ENCODE results near the gene STRADB. TPM values are rescaled to one million over a fixed set of nuclear protein-coding genes. Genes with fewer than 3 reads are reported as not detected.

STRADB gene
- total RNA-seq, 1 donor, result 43.1 TPM

DNA sequence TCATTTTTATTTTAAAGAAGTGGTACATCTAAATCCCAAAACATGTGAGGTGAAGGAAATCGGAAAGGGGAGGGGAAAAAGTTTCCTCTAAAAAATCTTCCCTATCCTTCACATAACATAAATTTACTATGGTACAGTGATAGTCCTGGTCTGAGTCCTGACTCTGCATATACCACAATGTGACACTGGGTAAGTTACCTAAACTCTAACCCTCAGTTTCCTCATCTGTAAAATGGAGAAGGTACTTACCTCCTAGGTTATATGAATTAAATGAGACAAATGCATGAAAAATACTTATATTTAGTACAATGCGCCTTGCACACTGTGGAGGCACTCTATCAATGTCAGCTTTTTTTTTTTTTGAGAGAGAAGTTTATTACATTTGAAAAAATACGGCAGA, 42.6 kb upstream of the STRADB start:
- H2AFZ ChIP-seq (ENCODE audit: low read length), result no peak overlapping the region
- H3K36me3 ChIP-seq (ENCODE audit: insufficient read depth, low read length), result peaks cover 4% of the 10 kb centered on the region
- no peak overlapping the region for H3K27ac ChIP-seq (ENCODE audit: low read depth, low read length)
- H3K9me3 ChIP-seq (ENCODE audit: low read depth, low read length), result no peaks in the 10 kb centered on the region
- H3K79me2 ChIP-seq (ENCODE audit: insufficient read depth, low read length), result peaks cover 62% of the 10 kb centered on the region
- H3K4me1 ChIP-seq (ENCODE audit: insufficient read depth, low read length), result peaks cover 41% of the 10 kb centered on the region
- H3K4me3 ChIP-seq (ENCODE audit: insufficient read depth, low read length), result no peak overlapping the region
- TF ChIP-seq, protein P1, sequence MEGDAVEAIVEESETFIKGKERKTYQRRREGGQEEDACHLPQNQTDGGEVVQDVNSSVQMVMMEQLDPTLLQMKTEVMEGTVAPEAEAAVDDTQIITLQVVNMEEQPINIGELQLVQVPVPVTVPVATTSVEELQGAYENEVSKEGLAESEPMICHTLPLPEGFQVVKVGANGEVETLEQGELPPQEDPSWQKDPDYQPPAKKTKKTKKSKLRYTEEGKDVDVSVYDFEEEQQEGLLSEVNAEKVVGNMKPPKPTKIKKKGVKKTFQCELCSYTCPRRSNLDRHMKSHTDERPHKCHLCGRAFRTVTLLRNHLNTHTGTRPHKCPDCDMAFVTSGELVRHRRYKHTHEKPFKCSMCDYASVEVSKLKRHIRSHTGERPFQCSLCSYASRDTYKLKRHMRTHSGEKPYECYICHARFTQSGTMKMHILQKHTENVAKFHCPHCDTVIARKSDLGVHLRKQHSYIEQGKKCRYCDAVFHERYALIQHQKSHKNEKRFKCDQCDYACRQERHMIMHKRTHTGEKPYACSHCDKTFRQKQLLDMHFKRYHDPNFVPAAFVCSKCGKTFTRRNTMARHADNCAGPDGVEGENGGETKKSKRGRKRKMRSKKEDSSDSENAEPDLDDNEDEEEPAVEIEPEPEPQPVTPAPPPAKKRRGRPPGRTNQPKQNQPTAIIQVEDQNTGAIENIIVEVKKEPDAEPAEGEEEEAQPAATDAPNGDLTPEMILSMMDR (IDR thresholded peaks at IDR 0.05; ENCODE audit: extremely low read depth, low read depth, low read length), result no peak
- DNase-seq (ENCODE audit: insufficient read length, low spot score, missing footprints), result no peak
- no peak overlapping the region for H3K4me2 ChIP-seq (ENCODE audit: insufficient read depth, low read length)
- no peaks in the 10 kb centered on the region for H3K27me3 ChIP-seq (ENCODE audit: insufficient read depth, low read length)
- H4K20me1 ChIP-seq (ENCODE audit: insufficient read depth, low read length), result no peaks in the 10 kb centered on the region

DNA sequence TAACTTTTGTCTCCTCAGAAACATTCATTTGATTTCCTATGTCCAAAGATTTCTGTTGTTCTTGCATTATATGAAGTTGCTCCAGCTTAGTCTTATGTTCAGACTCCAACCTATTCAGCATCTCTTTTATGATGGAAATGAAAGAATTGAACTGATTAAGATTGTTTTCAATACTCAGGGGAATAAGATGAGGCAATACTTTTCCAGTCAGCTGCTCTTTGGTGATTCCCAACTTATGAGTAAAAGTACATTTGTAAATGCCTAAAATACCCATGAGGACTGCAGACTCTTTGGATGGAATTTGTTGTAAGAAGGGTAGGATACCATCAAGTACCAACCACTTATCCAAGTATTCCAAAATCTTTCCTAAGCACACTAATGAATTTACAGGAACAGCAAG, 40.1 kb upstream of the STRADB start:
- DNase-seq (ENCODE audit: insufficient read length, low spot score, missing footprints), result peak; percentile 8
- Histone ChIP-seq H3K36me3 (ENCODE audit: insufficient read depth, low read length) (no peaks in the 10 kb centered on the region), H3K4me1 (ENCODE audit: insufficient read depth, low read length) (peaks cover 55% of the 10 kb centered on the region)

GRCh38 chr2:201413143-201413542, 38.4 kb upstream of the STRADB start:
- no peak for DNase-seq (ENCODE audit: insufficient read length, low spot score, missing footprints)
- Histone ChIP-seq H3K9me3 (ENCODE audit: low read depth, low read length) (no peaks in the 10 kb centered on the region), H3K4me3 (ENCODE audit: insufficient read depth, low read length) (no peak overlapping the region), H3K36me3 (ENCODE audit: insufficient read depth, low read length) (no peaks in the 10 kb centered on the region), H2AFZ (ENCODE audit: low read length) (no peak overlapping the region), H3K79me2 (ENCODE audit: insufficient read depth, low read length) (peaks cover 69% of the 10 kb centered on the region), H3K27me3 (ENCODE audit: insufficient read depth, low read length) (no peaks in the 10 kb centered on the region), H3K4me1 (ENCODE audit: insufficient read depth, low read length) (peaks cover 51% of the 10 kb centered on the region), H4K20me1 (ENCODE audit: insufficient read depth, low read length) (no peaks in the 10 kb centered on the region), H3K4me2 (ENCODE audit: insufficient read depth, low read length) (no peak overlapping the region), H3K27ac (ENCODE audit: low read depth, low read length) (no peak overlapping the region)
- TF ChIP-seq, protein P1 (IDR thresholded peaks at IDR 0.05; ENCODE audit: extremely low read depth, low read depth, low read length), result no peak

More for the DNA sequence above, 40.1 kb upstream of the STRADB start:
- Histone ChIP-seq H3K79me2 (ENCODE audit: insufficient read depth, low read length) (peaks cover 64% of the 10 kb centered on the region), H4K20me1 (ENCODE audit: insufficient read depth, low read length) (no peaks in the 10 kb centered on the region), H3K4me3 (ENCODE audit: insufficient read depth, low read length) (no peak overlapping the region), H2AFZ (ENCODE audit: low read length) (no peak overlapping the region), H3K9me3 (ENCODE audit: low read depth, low read length) (no peaks in the 10 kb centered on the region), H3K27ac (ENCODE audit: low read depth, low read length) (peak overlapping the region; percentile 38), H3K4me2 (ENCODE audit: insufficient read depth, low read length) (peak overlapping the region; percentile 36), H3K27me3 (ENCODE audit: insufficient read depth, low read length) (no peaks in the 10 kb centered on the region)
- TF ChIP-seq, protein P1 (IDR thresholded peaks at IDR 0.05; ENCODE audit: extremely low read depth, low read depth, low read length), result no peak

- Histone ChIP-seq H2AFZ (ENCODE audit: low read length) (no peak overlapping the region), H4K20me1 (ENCODE audit: insufficient read depth, low read length) (no peaks in the 10 kb centered on the region), H3K4me1 (ENCODE audit: insufficient read depth, low read length) (peaks cover 51% of the 10 kb centered on the region), H3K9me3 (ENCODE audit: low read depth, low read length) (no peaks in the 10 kb centered on the region), H3K36me3 (ENCODE audit: insufficient read depth, low read length) (no peaks in the 10 kb centered on the region), H3K27me3 (ENCODE audit: insufficient read depth, low read length) (no peaks in the 10 kb centered on the region), H3K4me3 (ENCODE audit: insufficient read depth, low read length) (no peak overlapping the region), H3K4me2 (ENCODE audit: insufficient read depth, low read length) (peak overlapping the region; percentile 65), H3K27ac (ENCODE audit: low read depth, low read length) (no peak overlapping the region), H3K79me2 (ENCODE audit: insufficient read depth, low read length) (peaks cover 73% of the 10 kb centered on the region)
- DNase-seq (ENCODE audit: insufficient read length, low spot score, missing footprints), result no peak
- TF ChIP-seq, protein P1 (IDR thresholded peaks at IDR 0.05; ENCODE audit: extremely low read depth, low read depth, low read length), result no peak
These were observed 38.0 kb upstream of the STRADB start for GRCh38 chr2:201413552-201413951.

Data from osteoblast (primary cell).